HG02884 (cell line): ENCODE results near the gene OR2Z1.
"Not testable (repeated sequence)": the region's sequence is repeated elsewhere in the genome, so short reads cannot be mapped to it uniquely, and the experiment has no call there.

Experiments
- ATAC-seq: cut with Tn5 transposase; IDR thresholded peaks from one replicate; pipeline ENCODE4 v1.9.1; 2021; ENCODE audit warnings: mild to moderate bottlenecking, moderate library complexity; ENCODE audit not compliant: unreplicated experiment

The OR2Z1 gene

GRCh38 chr19:8702350-8702749, 19.1 kb upstream of the OR2Z1 start:
- ATAC-seq = no peak

- ATAC-seq = no peak
Observed at GRCh38 chr19:8703223-8703622, 18.2 kb upstream of the OR2Z1 start.

DNA sequence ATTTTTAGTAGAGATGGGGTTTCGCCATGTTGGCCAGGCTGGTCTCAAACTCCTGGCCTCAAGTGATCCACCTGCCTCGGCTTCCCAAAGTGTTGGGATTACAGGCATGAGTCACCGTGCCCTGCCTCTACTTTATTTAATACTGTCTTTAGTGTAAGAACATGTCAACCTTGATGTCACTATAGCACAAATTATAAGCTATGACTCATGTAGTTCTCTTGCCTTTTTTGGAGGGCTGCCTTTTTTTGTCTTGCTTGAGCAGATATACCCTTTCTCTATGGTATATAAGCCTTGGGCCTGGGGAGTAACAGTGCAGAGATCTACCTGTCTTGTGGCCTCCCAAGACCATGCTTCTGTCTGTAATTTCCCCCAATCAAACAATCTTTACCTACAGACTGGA, 16.1 kb upstream of the OR2Z1 start:
- ATAC-seq = not testable (repeated sequence)

DNA sequence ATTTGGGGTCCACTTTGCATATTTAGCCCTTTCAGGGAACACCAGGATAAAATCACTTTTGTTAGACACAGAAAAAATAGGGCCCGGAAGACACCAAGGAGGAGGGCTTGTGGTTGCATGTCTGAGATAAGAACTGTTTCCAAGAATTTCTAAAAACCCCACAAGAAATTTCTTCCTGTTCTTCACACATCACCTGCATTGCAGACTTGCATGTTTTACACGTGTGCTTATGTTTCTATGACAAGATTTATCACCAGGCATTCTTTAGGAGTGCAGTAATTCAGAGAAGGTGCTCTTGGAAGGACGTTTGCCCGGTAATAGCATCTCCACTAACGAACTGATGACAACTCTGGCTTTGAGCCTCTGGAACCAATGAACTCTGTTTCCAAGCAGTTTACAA, 15.7 kb upstream of the OR2Z1 start:
- ATAC-seq = no peak

- ATAC-seq = not testable (repeated sequence)
Observed at GRCh38 chr19:8710337-8710736, 11.1 kb upstream of the OR2Z1 start.

DNA sequence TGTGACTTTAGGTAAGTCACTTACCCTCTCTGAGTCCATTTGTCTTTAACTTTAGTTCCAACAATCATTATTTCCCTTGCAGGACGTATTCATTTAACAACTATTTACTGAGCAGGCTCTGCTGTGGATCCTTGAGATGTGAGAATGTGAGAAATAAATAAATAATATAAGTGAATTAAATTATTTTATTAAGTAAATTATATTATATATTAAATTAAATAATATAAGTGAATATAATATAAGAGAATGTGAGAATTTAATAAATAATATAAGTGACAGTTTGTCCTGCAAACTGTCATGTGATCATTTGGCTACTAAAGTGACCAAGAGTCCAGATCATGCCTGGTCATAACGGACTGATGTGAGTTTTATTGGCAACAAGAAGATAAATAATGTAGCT, 598 bp downstream of the OR2Z1 start:
- no peak for ATAC-seq

- no peak for ATAC-seq
Observed at GRCh38 chr19:8724276-8724675, 2.8 kb downstream of the OR2Z1 start.

DNA sequence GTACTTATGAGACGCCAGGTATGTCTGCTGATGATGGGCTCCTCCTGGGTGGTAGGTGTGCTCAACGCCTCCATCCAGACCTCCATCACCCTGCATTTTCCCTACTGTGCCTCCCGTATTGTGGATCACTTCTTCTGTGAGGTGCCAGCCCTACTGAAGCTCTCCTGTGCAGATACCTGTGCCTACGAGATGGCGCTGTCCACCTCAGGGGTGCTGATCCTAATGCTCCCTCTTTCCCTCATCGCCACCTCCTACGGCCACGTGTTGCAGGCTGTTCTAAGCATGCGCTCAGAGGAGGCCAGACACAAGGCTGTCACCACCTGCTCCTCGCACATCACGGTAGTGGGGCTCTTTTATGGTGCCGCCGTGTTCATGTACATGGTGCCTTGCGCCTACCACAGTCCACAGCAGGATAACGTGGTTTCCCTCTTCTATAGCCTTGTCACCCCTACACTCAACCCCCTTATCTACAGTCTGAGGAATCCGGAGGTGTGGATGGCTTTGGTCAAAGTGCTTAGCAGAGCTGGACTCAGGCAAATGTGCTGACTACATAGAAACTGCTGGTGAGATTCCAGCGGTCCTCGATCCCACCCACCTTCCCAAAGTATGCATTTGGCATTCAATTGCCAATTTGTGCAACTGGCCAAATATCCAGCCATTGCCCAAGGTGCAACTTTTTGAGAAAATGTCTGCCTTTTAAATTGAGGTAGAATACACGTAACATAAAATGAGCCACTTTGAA, 10.2 kb downstream of the OR2Z1 start:
- ATAC-seq = no peak

DNA sequence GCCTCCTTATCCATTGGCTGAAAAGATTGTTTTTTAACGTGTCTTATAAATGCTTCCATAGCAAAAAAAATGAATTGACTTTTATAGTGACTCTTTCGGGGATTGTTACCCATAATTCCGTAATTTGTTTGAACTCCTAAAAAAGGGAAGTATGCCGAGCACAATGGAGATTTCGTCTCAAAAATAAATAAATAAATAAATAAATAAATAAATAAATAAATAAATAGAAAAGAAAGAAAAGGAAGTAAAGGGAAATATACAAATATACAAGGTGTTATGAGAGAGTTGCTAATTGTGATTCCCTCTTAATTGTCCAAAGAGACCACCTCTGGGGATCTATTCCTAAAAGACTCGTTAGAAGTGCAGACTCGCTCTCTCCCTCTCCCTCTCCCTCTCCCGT, 16.9 kb downstream of the OR2Z1 start:
- ATAC-seq = no peak

GRCh38 chr19:8739291-8740065, 18.0 kb downstream of the OR2Z1 start:
- not testable (repeated sequence) for ATAC-seq

GRCh38 chr19:8767257-8767656, 45.8 kb downstream of the OR2Z1 start:
- not testable (repeated sequence) for ATAC-seq

DNA sequence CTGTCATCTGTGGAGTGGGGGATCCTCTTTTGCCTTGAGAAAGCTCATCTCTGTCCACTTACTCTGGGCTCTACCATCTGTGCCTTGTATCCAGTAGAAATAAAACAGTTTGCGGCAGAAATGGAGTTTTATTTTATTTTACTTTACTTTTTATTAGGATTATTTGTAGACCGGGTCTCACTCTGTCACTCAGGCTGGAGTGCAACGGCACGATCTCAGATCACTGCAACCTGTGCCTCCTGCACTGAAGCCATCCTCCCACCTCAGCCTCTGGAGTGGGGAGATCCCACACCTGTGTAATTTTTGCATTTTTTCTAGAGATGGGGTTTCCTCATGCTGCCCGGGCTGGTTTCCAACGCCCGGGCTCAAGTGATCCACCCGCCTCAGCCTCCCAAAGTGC, 47.8 kb downstream of the OR2Z1 start:
- ATAC-seq = not testable (repeated sequence)

GRCh38 chr19:8773587-8773986, 52.2 kb downstream of the OR2Z1 start:
- ATAC-seq = not testable (repeated sequence)
